ENCODE results near the gene LEMD2. TPM values are rescaled to one million over a fixed set of nuclear protein-coding genes. Genes with fewer than 3 reads are reported as not detected.

Gene LEMD2
- total RNA-seq, 1 experiment from 2014 or later = 65.9 TPM

DNA sequence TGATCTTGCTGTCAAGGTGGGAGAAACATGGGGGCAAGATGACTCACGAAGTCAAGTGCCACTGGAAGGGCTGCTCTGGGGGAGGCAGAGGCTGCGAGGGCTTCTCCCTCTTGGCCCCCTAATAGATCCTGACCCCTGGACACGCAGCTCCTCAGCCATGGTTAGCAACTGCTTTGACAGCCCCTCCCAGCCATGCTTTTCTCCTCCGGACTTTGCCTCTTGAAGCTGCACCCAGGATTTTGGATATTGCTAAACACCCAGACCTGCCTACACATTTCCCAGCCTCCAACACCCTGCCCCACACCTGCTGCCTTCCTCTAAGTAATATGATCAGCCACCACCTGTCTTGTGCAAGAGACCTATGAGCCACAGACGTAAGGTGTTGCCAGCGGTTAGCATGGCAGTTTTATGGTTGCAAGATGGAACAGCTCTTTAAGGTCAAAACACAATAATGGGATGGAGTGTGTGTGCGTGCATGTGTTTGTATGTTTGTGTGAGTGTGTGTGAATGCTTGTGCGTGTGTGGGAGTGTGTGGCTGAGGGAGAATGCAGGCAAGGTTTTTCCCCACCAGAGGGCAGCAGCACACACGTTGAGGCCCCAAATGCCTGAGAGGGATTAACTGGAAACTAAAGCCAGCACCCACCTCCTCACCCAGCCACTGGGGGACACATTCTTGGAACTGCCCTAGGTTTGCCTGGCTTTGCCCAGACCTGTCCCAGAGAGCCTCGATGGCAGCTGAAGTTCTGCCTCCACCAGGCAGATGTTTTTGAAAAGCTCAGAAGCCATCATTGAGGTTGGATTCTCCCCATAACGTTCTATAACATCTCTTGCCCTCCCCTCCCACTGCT lies 44.7 kb downstream of the LEMD2 start:
- no peaks in the 10 kb centered on the region for H3K36me3 ChIP-seq (ENCODE audit: low read depth)
- intact Hi-C loops (cut with micrococcal nuclease; ENCODE audit: unreplicated experiment) = loop anchor here (1.0 kb wide), 1 partner anchor 18 kb away; no protein-coding TSS in a partner anchor
- no peaks in the 10 kb centered on the region for H3K9me2 ChIP-seq (ENCODE audit: insufficient read depth)
- H3K79me2 ChIP-seq (ENCODE audit: low read depth) = no peaks in the 10 kb centered on the region
- ChIA-PET POLR2A (ENCODE audit: unreplicated experiment) (interaction anchor here (0.5 to 0.6 kb wide), 2 partner anchors 11 to 19 kb away, joined by 10 to 14 read pairs; no protein-coding TSS in a partner anchor), CTCF (interaction anchor here (0.8 to 1.6 kb wide), 3 partner anchors 18 to 289 kb away, joined by 3 to 7 read pairs (median 3); partner anchors contain the start of gene UQCC2)
- peaks cover 20% of the 10 kb centered on the region; the same call in 1 of the 2 replicates for H3F3A ChIP-seq (ENCODE audit: insufficient read depth, low read depth)
- no TSS peak for BruUV-seq (replicated peaks)
- H2AFZ ChIP-seq = no peak overlapping the region
- H4K20me1 ChIP-seq (ENCODE audit: insufficient read depth) = no peaks in the 10 kb centered on the region
- peak; percentile 68 to 90 for DNase-seq
- TF ChIP-seq, protein P1, sequence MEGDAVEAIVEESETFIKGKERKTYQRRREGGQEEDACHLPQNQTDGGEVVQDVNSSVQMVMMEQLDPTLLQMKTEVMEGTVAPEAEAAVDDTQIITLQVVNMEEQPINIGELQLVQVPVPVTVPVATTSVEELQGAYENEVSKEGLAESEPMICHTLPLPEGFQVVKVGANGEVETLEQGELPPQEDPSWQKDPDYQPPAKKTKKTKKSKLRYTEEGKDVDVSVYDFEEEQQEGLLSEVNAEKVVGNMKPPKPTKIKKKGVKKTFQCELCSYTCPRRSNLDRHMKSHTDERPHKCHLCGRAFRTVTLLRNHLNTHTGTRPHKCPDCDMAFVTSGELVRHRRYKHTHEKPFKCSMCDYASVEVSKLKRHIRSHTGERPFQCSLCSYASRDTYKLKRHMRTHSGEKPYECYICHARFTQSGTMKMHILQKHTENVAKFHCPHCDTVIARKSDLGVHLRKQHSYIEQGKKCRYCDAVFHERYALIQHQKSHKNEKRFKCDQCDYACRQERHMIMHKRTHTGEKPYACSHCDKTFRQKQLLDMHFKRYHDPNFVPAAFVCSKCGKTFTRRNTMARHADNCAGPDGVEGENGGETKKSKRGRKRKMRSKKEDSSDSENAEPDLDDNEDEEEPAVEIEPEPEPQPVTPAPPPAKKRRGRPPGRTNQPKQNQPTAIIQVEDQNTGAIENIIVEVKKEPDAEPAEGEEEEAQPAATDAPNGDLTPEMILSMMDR (conservative IDR thresholded peaks at IDR 0.05) = peak; percentile 97
- no peak for TF ChIP-seq EZH2 (IDR thresholded peaks at IDR 0.05; ENCODE audit: low read depth)
- no peaks in the 10 kb centered on the region for H3K9me3 ChIP-seq (ENCODE audit: insufficient read depth, low read depth)
- 0 out of 2 replicates have a peak overlapping the region, but pooled peaks have one; percentile 3 for H3K27ac ChIP-seq
- no peaks in the 10 kb centered on the region for H3K27me3 ChIP-seq (ENCODE audit: insufficient read depth, low read depth)
- peak overlapping the region; percentile 61 for H3K4me2 ChIP-seq
- H3K4me3 ChIP-seq = peak overlapping the region; percentile 18; the same call in 1 of the 2 replicates
- H3K4me1 ChIP-seq (replicated peaks; ENCODE audit: insufficient read depth) = peaks cover 43% of the 10 kb centered on the region

DNA sequence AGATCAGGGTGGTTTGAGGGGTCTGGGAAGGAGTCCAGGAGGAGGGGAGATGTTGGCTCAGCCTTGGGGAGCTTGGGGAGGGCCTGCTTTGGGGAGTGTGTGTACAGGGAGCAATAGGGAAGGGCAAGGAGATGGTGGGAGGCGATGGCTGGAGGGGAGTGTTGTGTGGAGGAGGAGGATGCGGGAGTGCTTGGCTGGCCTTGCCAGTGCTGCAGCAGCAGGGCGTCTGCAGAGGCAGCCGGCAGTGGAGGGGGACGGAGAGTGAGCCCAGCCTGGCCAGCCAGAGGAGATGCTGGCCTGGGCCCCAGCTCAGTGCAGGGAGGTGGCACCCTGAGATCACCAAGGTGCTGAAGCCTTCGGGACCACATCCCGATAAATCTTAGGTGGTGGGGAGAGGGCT lies 46.1 kb downstream of the LEMD2 start:
- no TSS peak for BruUV-seq (replicated peaks)
- no peaks in the 10 kb centered on the region for H3K9me2 ChIP-seq (ENCODE audit: insufficient read depth)
- no peaks in the 10 kb centered on the region for H3K36me3 ChIP-seq (ENCODE audit: low read depth)
- intact Hi-C loops (cut with micrococcal nuclease; ENCODE audit: unreplicated experiment) = no loop called here
- DNase-seq = no peak
- no peaks in the 10 kb centered on the region for H3K27me3 ChIP-seq (ENCODE audit: insufficient read depth, low read depth)
- no peak overlapping the region for H3K4me3 ChIP-seq
- no peak overlapping the region for H3K27ac ChIP-seq
- no peaks in the 10 kb centered on the region for H4K20me1 ChIP-seq (ENCODE audit: insufficient read depth)
- H3K79me2 ChIP-seq (ENCODE audit: low read depth) = no peaks in the 10 kb centered on the region
- no peak for TF ChIP-seq EZH2 (IDR thresholded peaks at IDR 0.05; ENCODE audit: low read depth)
- TF ChIP-seq, protein P1 (conservative IDR thresholded peaks at IDR 0.05) = no peak
- peaks cover 20% of the 10 kb centered on the region; the same call in 1 of the 2 replicates for H3F3A ChIP-seq (ENCODE audit: insufficient read depth, low read depth)
- H2AFZ ChIP-seq = no peak overlapping the region
- H3K4me2 ChIP-seq = no peak overlapping the region
- CTCF ChIA-PET = interaction anchor here (0.5 kb wide), 1 partner anchor 32 kb away, joined by 4 read pairs; the partner anchor contains the start of gene UQCC2
- no peaks in the 10 kb centered on the region for H3K9me3 ChIP-seq (ENCODE audit: insufficient read depth, low read depth)
- peaks cover 47% of the 10 kb centered on the region for H3K4me1 ChIP-seq (replicated peaks; ENCODE audit: insufficient read depth)
- POLR2A ChIA-PET (ENCODE audit: unreplicated experiment) = no interaction called here

DNA sequence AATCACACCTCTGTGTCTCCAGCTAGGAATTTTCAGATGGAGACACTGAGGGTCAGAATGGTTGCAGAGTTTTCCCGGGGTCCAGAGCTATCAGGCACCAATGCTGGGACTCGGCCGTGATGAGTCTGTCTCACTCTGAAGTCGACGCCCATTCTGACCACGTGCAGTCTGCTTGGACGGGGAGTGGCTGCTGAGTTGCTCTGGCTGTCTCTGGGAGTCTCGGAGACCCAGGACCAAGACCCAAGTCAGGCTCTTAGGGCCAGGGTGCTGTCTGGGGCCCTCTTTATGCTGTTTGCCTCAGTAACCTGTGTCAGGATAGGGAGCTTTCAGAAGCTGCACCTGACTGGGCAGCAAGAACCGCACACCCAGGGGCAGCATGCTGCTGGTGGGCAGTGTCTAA lies 46.8 kb downstream of the LEMD2 start:
- H4K20me1 ChIP-seq (ENCODE audit: insufficient read depth) = no peaks in the 10 kb centered on the region
- H3F3A ChIP-seq (ENCODE audit: insufficient read depth, low read depth) = peaks cover 20% of the 10 kb centered on the region; the same call in 1 of the 2 replicates
- no peaks in the 10 kb centered on the region for H3K36me3 ChIP-seq (ENCODE audit: low read depth)
- H2AFZ ChIP-seq = no peak overlapping the region
- ChIA-PET POLR2A (ENCODE audit: unreplicated experiment) (no interaction called here), CTCF (interaction anchor here (0.7 kb wide), 2 partner anchors 414 to 618 kb away, joined by 4 to 7 read pairs; no protein-coding TSS in a partner anchor)
- intact Hi-C loops (cut with micrococcal nuclease; ENCODE audit: unreplicated experiment) = no loop called here
- H3K9me2 ChIP-seq (ENCODE audit: insufficient read depth) = no peaks in the 10 kb centered on the region
- H3K9me3 ChIP-seq (ENCODE audit: insufficient read depth, low read depth) = no peaks in the 10 kb centered on the region
- H3K27ac ChIP-seq = no peak overlapping the region
- peaks cover 47% of the 10 kb centered on the region for H3K4me1 ChIP-seq (replicated peaks; ENCODE audit: insufficient read depth)
- BruUV-seq (replicated peaks) = no TSS peak
- no peaks in the 10 kb centered on the region for H3K79me2 ChIP-seq (ENCODE audit: low read depth)
- TF ChIP-seq, protein P1 (conservative IDR thresholded peaks at IDR 0.05) = no peak
- no peak for TF ChIP-seq EZH2 (IDR thresholded peaks at IDR 0.05; ENCODE audit: low read depth)
- no peak overlapping the region for H3K4me2 ChIP-seq
- DNase-seq = no peak
- H3K27me3 ChIP-seq (ENCODE audit: insufficient read depth, low read depth) = no peaks in the 10 kb centered on the region
- H3K4me3 ChIP-seq = no peak overlapping the region

All from PC-9 (cell line).